Parathyroid adenoma (tissue), 2 donors: ENCODE results near the gene PTPN1.
A peak's percentile ranks its signal among the peaks of the same experiment; 100 is the strongest.

Experiments used
- H2AFZ ChIP-seq: fragments of 300-600 bp; sonication (generic); one replicate; pipeline ENCODE4 v1.7.0; 2017; ENCODE audit warnings: antibody characterized with exemption, mild to moderate bottlenecking
- H3K27ac ChIP-seq: fragments of 300-600 bp; sonication (generic); one replicate; pipeline ENCODE4 v1.7.0; 2017
- H3K27me3 ChIP-seq: fragments of 300-600 bp; sonication (generic); one replicate; pipeline ENCODE4 v1.7.0; 2017; ENCODE audit warnings: low read length; ENCODE audit not compliant: control insufficient read depth, insufficient read depth
- H3K36me3 ChIP-seq: fragments of 300-600 bp; sonication (generic); one replicate; pipeline ENCODE4 v1.7.0; 2017; ENCODE audit warnings: low read length; ENCODE audit not compliant: control insufficient read depth, insufficient read depth
- H3K4me1 ChIP-seq: fragments of 300-600 bp; sonication (generic); one replicate; pipeline ENCODE4 v1.7.0; 2017; ENCODE audit warnings: control low read depth
- H3K4me2 ChIP-seq: fragments of 300-600 bp; sonication (generic); one replicate; pipeline ENCODE4 v1.7.0; 2017; ENCODE audit warnings: low read length
- H3K4me3 ChIP-seq: fragments of 300-600 bp; sonication (generic); one replicate; pipeline ENCODE4 v1.7.0; 2017; ENCODE audit warnings: low read depth, low read length
- H3K79me2 ChIP-seq: fragments of 300-600 bp; sonication (generic); one replicate; pipeline ENCODE4 v1.7.0; 2017; ENCODE audit warnings: control low read depth
- H3K9ac ChIP-seq: fragments of 300-600 bp; sonication (generic); one replicate; pipeline ENCODE4 v1.7.0; 2017; ENCODE audit warnings: mild to moderate bottlenecking
- H3K9me3 ChIP-seq: fragments of 300-600 bp; sonication (generic); one replicate; pipeline ENCODE4 v1.7.0; 2017; ENCODE audit warnings: low read length; ENCODE audit not compliant: control insufficient read depth
- CTCF ChIP-seq: fragments of 300-600 bp; sonication (generic); IDR thresholded peaks from one replicate; pipeline ENCODE4 v1.7.0; 2017; ENCODE audit warnings: antibody characterized with exemption, mild to moderate bottlenecking
- donor health status: primary hyperparathyroidism.

The PTPN1 gene

GRCh38 chr20:50509923-50510705, at the start of gene PTPN1:
Gene PTPN1 (plus strand): TSS chr20:50510383. CDS start chr20:50510528, 145 bp downstream.
- Histone ChIP-seq H3K9me3 (no peaks in the 10 kb centered on the region), H3K27ac (peak within 1 kb of the TSS; percentile 69), H2AFZ (peak within 1 kb of the TSS; percentile 72), H3K4me3 (peak within 1 kb of the TSS; percentile 83), H3K27me3 (no peaks in the 10 kb centered on the region), H3K4me2 (peak within 1 kb of the TSS; percentile 73), H3K79me2 (peaks cover 38% of the 10 kb centered on the region), H3K36me3 (no peaks in the 10 kb centered on the region), H3K4me1 (peaks cover 5% of the 10 kb centered on the region), H3K9ac (peak within 1 kb of the TSS; percentile 41)
- TF ChIP-seq CTCF = no peak

DNA sequence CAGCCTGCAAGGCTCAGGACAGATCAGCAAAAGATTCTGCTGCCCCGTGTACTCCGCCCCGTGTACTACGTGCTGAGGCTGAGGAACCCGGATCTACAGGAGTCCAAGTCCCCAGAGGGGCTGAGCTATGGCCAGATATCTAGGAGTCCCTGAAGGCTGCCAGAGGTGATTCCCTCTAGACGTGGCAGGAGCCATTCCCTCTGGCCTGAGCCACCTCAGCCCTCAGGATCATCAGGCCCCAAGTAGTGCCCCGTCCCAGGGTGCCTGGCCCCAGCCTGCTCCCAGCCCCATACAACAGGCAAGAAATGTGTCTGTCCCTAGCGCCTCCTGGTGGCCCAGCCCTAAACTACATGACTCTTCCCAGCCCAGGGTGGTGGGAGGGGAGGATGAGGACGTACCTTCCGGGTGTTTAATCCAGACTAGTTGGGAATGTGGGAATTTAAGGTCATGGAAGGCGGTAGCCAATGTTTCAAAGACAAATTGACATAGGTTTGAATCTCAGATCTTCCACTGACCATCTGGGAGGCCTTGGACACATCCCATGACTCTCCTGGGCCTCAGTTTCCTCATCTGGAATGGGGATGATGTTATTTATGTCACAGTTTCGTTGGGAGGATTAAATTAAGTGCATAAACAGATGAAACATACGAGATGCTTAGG, 49.4 kb upstream of the PTPN1 start:
- H2AFZ ChIP-seq = no peak overlapping the region

DNA sequence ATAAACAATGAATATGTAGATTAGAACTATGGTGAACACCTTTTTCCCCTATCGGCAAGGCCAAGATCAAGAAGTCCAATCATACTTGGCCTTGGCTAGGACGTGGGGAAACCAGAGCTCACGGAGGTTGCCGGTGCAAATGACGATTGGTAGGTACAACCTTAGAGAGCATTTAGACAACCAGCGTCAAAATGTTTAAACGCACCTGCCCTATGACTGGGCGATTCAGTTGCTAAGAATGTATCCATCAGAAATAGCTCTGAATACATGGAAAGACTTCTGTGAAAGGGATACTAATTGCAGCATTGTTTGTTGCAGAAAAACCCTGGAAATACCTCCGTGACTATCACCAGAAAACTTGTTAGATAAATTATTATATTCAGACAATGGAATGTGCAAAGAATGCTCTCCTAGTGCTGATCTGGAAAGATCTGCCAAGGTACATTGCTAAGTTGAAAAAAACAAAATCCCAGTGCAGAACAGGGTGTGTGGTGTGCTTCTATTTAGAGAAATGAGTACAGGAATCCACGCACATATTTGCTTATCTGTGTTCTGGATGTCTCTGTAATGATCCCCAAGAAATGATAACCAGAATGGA, 48.0 kb upstream of the PTPN1 start:
- Histone ChIP-seq H3K9ac (no peak overlapping the region), H3K79me2 (no peaks in the 10 kb centered on the region), H3K27me3 (no peaks in the 10 kb centered on the region), H3K4me1 (peaks cover 4% of the 10 kb centered on the region), H3K36me3 (no peaks in the 10 kb centered on the region), H2AFZ (no peak overlapping the region), H3K9me3 (no peaks in the 10 kb centered on the region), H3K4me2 (peak overlapping the region; percentile 48), H3K27ac (no peak overlapping the region), H3K4me3 (peak overlapping the region; percentile 39)
- TF ChIP-seq CTCF = no peak

More for the DNA sequence above, 49.4 kb upstream of the PTPN1 start:
- Histone ChIP-seq H3K4me3 (no peak overlapping the region), H3K79me2 (no peaks in the 10 kb centered on the region), H3K4me2 (no peak overlapping the region), H3K27me3 (no peaks in the 10 kb centered on the region), H3K36me3 (no peaks in the 10 kb centered on the region), H3K9me3 (no peaks in the 10 kb centered on the region), H3K4me1 (peaks cover 4% of the 10 kb centered on the region), H3K9ac (no peak overlapping the region), H3K27ac (no peak overlapping the region)
- peak; percentile 85 for TF ChIP-seq CTCF

- peak overlapping the region; percentile 51 for H3K4me2 ChIP-seq
- no peak overlapping the region for H3K4me3 ChIP-seq
- H3K27me3 ChIP-seq = no peaks in the 10 kb centered on the region
- peaks cover 4% of the 10 kb centered on the region for H3K4me1 ChIP-seq
- H2AFZ ChIP-seq = peak overlapping the region; percentile 70
- H3K79me2 ChIP-seq = no peaks in the 10 kb centered on the region
- H3K9me3 ChIP-seq = no peaks in the 10 kb centered on the region
- no peak overlapping the region for H3K27ac ChIP-seq
- peak; percentile 84 for TF ChIP-seq CTCF
- no peaks in the 10 kb centered on the region for H3K36me3 ChIP-seq
- H3K9ac ChIP-seq = no peak overlapping the region
Observed at GRCh38 chr20:50464026-50464724, 46.0 kb upstream of the PTPN1 start.
